Activated CD8-positive, alpha-beta memory T cell treated with anti-CD3 and anti-CD28 coated beads, Interleukin-2, amount 10 ng/mL, durations not matched to agents 7 days and 5 days (primary cell): ENCODE results near the gene ALS2CL. TPM values are rescaled to one million over a fixed set of nuclear protein-coding genes. Genes with fewer than 3 reads are reported as not detected.
"Not testable (repeated sequence)": the region's sequence is repeated elsewhere in the genome, so short reads cannot be mapped to it uniquely, and the experiment has no call there.

Experiments used
- ATAC-seq: fragments of 150-1000 bp; cut with Tn5 transposase; one replicate; pipeline ENCODE4 v1.10.0; 2021; ENCODE audit warnings: moderate library complexity
- CTCF ChIA-PET: fragments of 350-600 bp; sonication (Branson Sonifier 250); formaldehyde crosslinking; loops from one replicate; lab custom pipeline; 2021; ENCODE audit warnings: antibody characterized with exemption; lab: Charles Lee
- DNase-seq: peaks from one replicate; pipeline ENCODE4 v3.0.0-alpha.2; 2020
- H3K27ac Mint-ChIP-seq: one replicate; pipeline ENCODE4 v1.8.0; 2021; ENCODE audit warnings: mild to moderate bottlenecking, mixed read lengths
- H3K27me3 Mint-ChIP-seq: one replicate; pipeline ENCODE4 v1.8.0; 2021; ENCODE audit warnings: mixed read lengths
- H3K36me3 Mint-ChIP-seq: one replicate; pipeline ENCODE4 v1.8.0; 2021; ENCODE audit warnings: mild to moderate bottlenecking, mixed read lengths
- H3K4me1 Mint-ChIP-seq: one replicate; pipeline ENCODE4 v1.8.0; 2021; ENCODE audit warnings: mixed read lengths
- H3K4me3 Mint-ChIP-seq: one replicate; pipeline ENCODE4 v1.8.0; 2021; ENCODE audit warnings: mild to moderate bottlenecking, moderate library complexity, mixed read lengths
- H3K9me3 Mint-ChIP-seq: one replicate; pipeline ENCODE4 v1.8.0; 2022; ENCODE audit warnings: low read depth, mixed read lengths
- total RNA-seq, 2 experiments: library from RNA; stranded (reverse); gene quantifications; one replicate each; pipeline ENCODE4 v1.2.3, GENCODE V29; 2021

Gene ALS2CL
- total RNA-seq, 2 experiments from 2014 or later, result 0.09 to 0.58 TPM

- H3K9me3 Mint-ChIP-seq, result no peaks in the 10 kb centered on the region
- CTCF ChIA-PET, result interaction anchor here (0.6 to 4.4 kb wide), 6 partner anchors 9 to 205 kb away, joined by 3 to 23 read pairs (median 6); no protein-coding TSS in a partner anchor
- H3K4me3 Mint-ChIP-seq, result no peak overlapping the region
- ATAC-seq (peak; percentile 82), DNase-seq (peak; percentile 76)
- H3K4me1 Mint-ChIP-seq, result no peaks in the 10 kb centered on the region
- no peaks in the 10 kb centered on the region for H3K36me3 Mint-ChIP-seq
- H3K27ac Mint-ChIP-seq, result no peak overlapping the region
- H3K27me3 Mint-ChIP-seq, result peaks cover 21% of the 10 kb centered on the region
Measured at GRCh38 chr3:46705022-46705530, 11.6 kb upstream of the ALS2CL start.

DNA sequence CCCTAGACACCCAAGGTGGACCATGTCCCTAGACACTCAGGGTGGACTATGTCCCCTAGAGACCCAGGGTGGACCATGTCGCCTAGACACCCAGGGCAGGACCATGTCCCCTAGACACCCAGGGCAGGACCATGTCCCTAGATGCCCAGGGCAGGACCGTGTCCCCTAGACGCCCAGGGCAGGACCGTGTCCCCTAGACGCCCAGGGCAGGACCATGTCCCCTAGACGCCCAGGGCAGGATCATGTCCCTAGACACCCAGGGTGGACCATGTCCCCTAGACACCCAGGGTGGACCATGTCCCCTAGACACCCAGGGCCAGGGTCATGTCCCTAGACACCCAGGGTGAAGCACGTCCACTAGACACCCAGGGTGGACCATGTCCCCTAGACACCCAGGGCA, 10.9 kb upstream of the ALS2CL start:
- H3K4me1 Mint-ChIP-seq, H3K36me3 Mint-ChIP-seq, H3K4me3 Mint-ChIP-seq, CTCF ChIA-PET, H3K9me3 Mint-ChIP-seq, H3K27ac Mint-ChIP-seq, ATAC-seq, DNase-seq: not testable (repeated sequence)
- H3K27me3 Mint-ChIP-seq, result peaks cover 27% of the 10 kb centered on the region

GRCh38 chr3:46703013-46703520, 9.6 kb upstream of the ALS2CL start:
- Mint-ChIP-seq H3K9me3 (no peaks in the 10 kb centered on the region), H3K27me3 (peaks cover 29% of the 10 kb centered on the region), H3K27ac (no peak overlapping the region), H3K4me3 (no peak overlapping the region), H3K36me3 (no peaks in the 10 kb centered on the region), H3K4me1 (no peaks in the 10 kb centered on the region)
- ATAC-seq (no peak), DNase-seq (no peak)
- CTCF ChIA-PET, result interaction anchor here (1.6 to 2.5 kb wide), 3 partner anchors 192 to 210 kb away, joined by 5 to 11 read pairs (median 7); no protein-coding TSS in a partner anchor

DNA sequence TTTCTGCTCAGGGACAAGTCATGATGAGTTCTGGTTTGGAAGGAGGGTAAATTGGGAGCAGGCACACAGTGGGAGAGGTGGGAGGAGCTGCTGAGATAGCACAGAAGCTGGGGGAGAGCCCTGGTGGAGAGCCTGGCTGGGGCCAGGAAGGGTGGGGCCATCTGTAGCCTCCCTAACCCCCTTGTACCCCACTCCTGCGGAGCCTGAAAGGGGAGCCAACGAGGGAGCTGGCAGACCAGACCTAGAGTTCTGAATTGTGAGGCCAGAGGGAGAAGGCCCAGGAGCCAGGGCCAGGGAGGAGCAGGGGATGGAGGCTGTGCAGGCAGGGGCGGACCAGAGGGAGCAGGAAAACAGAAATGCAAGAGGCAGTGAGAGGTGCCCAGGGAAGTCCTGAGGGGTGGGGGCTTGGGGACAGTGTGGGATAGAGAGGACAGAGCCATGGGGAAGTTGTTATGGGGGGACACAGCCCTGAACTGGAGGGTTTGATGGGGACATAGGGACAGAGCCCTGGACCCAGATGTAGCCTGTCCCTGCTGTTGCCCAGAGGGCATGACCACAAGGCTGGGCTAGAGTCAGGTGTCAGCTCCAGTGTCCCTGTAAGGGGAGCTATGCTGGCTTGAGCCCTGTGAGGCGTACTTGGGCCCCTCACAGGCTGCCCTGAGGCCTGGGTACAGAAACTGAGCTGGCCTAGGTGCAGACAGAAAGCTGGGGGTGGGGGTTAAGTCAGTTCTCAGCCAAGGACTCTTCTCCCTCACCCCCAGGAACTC, 8.9 kb upstream of the ALS2CL start:
- H3K27ac Mint-ChIP-seq, result no peak overlapping the region
- H3K4me1 Mint-ChIP-seq, result no peaks in the 10 kb centered on the region
- DNase-seq (no peak), ATAC-seq (no peak)
- no peaks in the 10 kb centered on the region for H3K36me3 Mint-ChIP-seq
- H3K4me3 Mint-ChIP-seq, result no peak overlapping the region
- no peaks in the 10 kb centered on the region for H3K9me3 Mint-ChIP-seq
- CTCF ChIA-PET, result interaction anchor here (1.6 to 2.5 kb wide), 3 partner anchors 193 to 210 kb away, joined by 5 to 11 read pairs (median 7); no protein-coding TSS in a partner anchor
- H3K27me3 Mint-ChIP-seq, result peaks cover 29% of the 10 kb centered on the region

GRCh38 chr3:46701181-46701939, 7.9 kb upstream of the ALS2CL start, which contains the start of gene TMIE:
TMIE (plus strand) TSS chr3:46701392; CDS start chr3:46701488, 96 bp downstream.
- Mint-ChIP-seq H3K36me3 (no peaks in the 10 kb centered on the region), H3K9me3 (no peaks in the 10 kb centered on the region), H3K4me3 (no peak within 1 kb of the TSS), H3K4me1 (no peaks in the 10 kb centered on the region), H3K27ac (no peak within 1 kb of the TSS), H3K27me3 (peaks cover 29% of the 10 kb centered on the region)
- ATAC-seq (no peak), DNase-seq (no peak)
- CTCF ChIA-PET, result interaction anchor here (1.6 to 2.5 kb wide), 2 partner anchors 194 to 211 kb away, joined by 5 to 11 read pairs; no protein-coding TSS in a partner anchor

- Mint-ChIP-seq H3K36me3 (no peaks in the 10 kb centered on the region), H3K27ac (no peak overlapping the region), H3K4me3 (no peak overlapping the region), H3K4me1 (peaks cover 3% of the 10 kb centered on the region), H3K9me3 (no peaks in the 10 kb centered on the region), H3K27me3 (peaks cover 29% of the 10 kb centered on the region)
- CTCF ChIA-PET, result no interaction called here
- DNase-seq (no peak), ATAC-seq (no peak)
Measured at GRCh38 chr3:46700772-46701171, 7.3 kb upstream of the ALS2CL start.

GRCh38 chr3:46699676-46700523, 6.4 kb upstream of the ALS2CL start:
- Mint-ChIP-seq H3K27me3 (peaks cover 29% of the 10 kb centered on the region), H3K9me3 (no peaks in the 10 kb centered on the region), H3K4me1 (peaks cover 12% of the 10 kb centered on the region), H3K27ac (no peak overlapping the region), H3K36me3 (no peaks in the 10 kb centered on the region), H3K4me3 (no peak overlapping the region)
- DNase-seq (no peak), ATAC-seq (no peak)
- CTCF ChIA-PET, result interaction anchor here (2.0 kb wide), 1 partner anchor 211 kb away, joined by 6 read pairs; no protein-coding TSS in a partner anchor

- H3K4me3 Mint-ChIP-seq, result no peak overlapping the region
- H3K4me1 Mint-ChIP-seq, result peaks cover 19% of the 10 kb centered on the region
- H3K36me3 Mint-ChIP-seq, result no peaks in the 10 kb centered on the region
- no peaks in the 10 kb centered on the region for H3K9me3 Mint-ChIP-seq
- ATAC-seq, result no peak
- no peak overlapping the region for H3K27ac Mint-ChIP-seq
- peaks cover 30% of the 10 kb centered on the region for H3K27me3 Mint-ChIP-seq
- no peak for DNase-seq
- CTCF ChIA-PET, result interaction anchor here (0.7 to 2.4 kb wide), 7 partner anchors 9 to 213 kb away, joined by 3 to 11 read pairs (median 3); no protein-coding TSS in a partner anchor
Measured at GRCh38 chr3:46695962-46696894, 2.7 kb upstream of the ALS2CL start.

DNA sequence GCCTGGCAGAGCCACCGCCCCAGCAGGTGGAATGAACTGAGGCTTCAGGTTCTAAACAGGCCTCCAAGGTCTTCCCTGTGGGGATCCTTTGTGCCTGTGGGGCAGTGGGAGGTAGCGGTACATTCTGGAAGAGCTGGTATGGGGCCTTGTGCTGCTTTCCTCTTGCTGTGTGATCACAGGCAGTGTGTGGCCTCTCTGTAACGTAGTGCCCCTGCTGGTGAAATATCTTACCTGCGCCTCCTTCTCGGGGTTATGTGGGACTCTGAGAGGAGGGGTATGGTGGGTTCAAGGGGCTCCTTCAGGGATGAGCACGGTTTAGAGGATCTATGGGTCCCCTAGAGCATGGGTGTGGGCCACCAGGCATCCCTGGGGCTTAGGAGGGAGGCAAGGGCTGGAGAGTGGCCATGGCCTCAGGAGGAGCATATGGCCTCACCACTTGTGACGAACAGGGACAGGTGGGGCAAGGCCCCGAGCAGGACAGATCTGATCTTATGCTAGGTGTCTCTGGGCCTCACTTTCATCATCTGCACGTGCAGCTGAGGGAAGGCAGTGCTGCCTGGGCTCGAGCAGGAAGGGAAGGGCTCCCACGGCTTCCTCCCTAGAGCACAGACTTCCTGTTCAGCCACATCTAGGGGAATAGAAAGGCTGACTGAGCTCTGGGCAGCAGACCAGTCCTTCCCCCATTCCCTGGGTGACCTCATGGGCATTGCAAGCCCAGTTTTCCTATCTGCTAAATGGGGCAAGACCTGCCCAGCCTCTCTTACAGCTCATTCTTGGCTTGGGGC, 1.9 kb upstream of the ALS2CL start:
- H3K27me3 Mint-ChIP-seq, result peaks cover 24% of the 10 kb centered on the region
- H3K27ac Mint-ChIP-seq, result peak overlapping the region; percentile 14
- H3K4me1 Mint-ChIP-seq, result peaks cover 19% of the 10 kb centered on the region
- H3K4me3 Mint-ChIP-seq, result no peak overlapping the region
- CTCF ChIA-PET, result interaction anchor here (0.9 to 2.4 kb wide), 6 partner anchors 10 to 214 kb away, joined by 3 to 11 read pairs (median 4); no protein-coding TSS in a partner anchor
- ATAC-seq (no peak), DNase-seq (peak; percentile 54)
- H3K36me3 Mint-ChIP-seq, result no peaks in the 10 kb centered on the region
- H3K9me3 Mint-ChIP-seq, result no peaks in the 10 kb centered on the region

- CTCF ChIA-PET, result interaction anchor here (2.4 kb wide), 1 partner anchor 206 kb away, joined by 11 read pairs; no protein-coding TSS in a partner anchor
- no peaks in the 10 kb centered on the region for H3K9me3 Mint-ChIP-seq
- H3K36me3 Mint-ChIP-seq, result no peaks in the 10 kb centered on the region
- ATAC-seq, result no peak
- no peak overlapping the region for H3K4me3 Mint-ChIP-seq
- peaks cover 21% of the 10 kb centered on the region for H3K27me3 Mint-ChIP-seq
- H3K4me1 Mint-ChIP-seq, result peaks cover 19% of the 10 kb centered on the region
- no peak overlapping the region for H3K27ac Mint-ChIP-seq
- no peak for DNase-seq
Measured at GRCh38 chr3:46694520-46694919, 1.0 kb upstream of the ALS2CL start.

DNA sequence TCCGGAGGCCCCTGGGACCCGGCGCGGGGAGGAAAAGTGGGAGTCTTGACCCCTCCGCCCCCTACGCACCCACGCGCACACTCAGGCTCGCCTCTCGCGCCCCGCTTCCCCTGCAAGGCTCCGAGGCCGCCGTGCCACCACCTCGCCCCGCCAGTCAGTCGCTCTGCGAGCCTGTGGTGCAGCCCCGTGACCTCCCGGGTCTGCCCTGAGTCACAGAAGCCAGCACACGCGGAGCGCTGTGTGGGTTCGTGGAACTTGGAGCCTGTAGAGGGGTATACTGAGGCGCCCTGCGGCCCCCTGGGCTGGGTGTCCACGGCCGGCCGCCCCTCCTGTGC, 380 bp upstream of the ALS2CL start:
- Mint-ChIP-seq H3K27ac (no peak overlapping the region), H3K4me3 (no peak overlapping the region), H3K4me1 (peaks cover 19% of the 10 kb centered on the region), H3K36me3 (no peaks in the 10 kb centered on the region), H3K27me3 (peaks cover 18% of the 10 kb centered on the region), H3K9me3 (no peaks in the 10 kb centered on the region)
- CTCF ChIA-PET, result interaction anchor here (1.0 to 1.5 kb wide), 2 partner anchors 205 to 215 kb away, joined by 5 to 7 read pairs; no protein-coding TSS in a partner anchor
- no peak for ATAC-seq
- DNase-seq, result no peak
